ENCODE data around the gene ABCG1. TPM values are rescaled to one million over a fixed set of nuclear protein-coding genes. Genes with fewer than 3 reads are reported as not detected.

ABCG1 gene
- total RNA-seq, 1 donor from 2014 or later, result 138 TPM

DNA sequence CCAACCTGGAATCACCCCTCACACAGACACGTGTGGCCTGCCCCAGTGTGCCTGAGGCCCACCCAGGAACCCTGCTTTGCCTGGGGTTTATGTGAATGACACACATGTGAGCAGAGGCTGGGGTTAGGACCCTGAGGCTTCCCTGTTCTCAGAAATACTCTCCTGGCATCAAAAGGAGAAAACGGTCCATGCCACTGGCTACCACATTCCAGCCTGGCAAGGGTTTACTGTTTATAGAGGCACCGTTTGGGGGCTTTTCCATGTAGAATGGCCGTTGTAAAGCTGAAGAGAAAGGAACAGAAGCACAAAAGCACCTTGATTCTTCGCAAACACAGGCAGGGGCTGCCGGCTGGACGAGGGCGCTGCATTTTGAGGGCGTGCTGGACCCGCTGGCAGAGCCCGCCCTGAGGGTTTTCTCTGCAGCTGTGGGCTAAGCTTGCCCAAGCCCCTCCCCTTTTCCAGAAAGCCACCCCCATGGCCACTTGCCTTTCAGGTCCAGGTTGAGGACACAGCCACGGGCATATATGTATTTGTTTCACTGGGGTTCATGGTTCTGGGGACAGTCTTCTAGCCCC lies 83.2 kb downstream of the ABCG1 start:
- no peak for TF ChIP-seq CTCF (IDR thresholded peaks at IDR 0.05; ENCODE audit: insufficient read depth, low read length, severe bottlenecking)
- Histone ChIP-seq H3K4me3 (ENCODE audit: low read depth, low read length) (no peak overlapping the region), H3K36me3 (ENCODE audit: control insufficient read depth, insufficient read depth, low read length) (no peaks in the 10 kb centered on the region), H3K27me3 (ENCODE audit: control insufficient read depth, insufficient read depth, low read length) (no peaks in the 10 kb centered on the region)
- DNase-seq (ENCODE audit: low read depth) (no peak), FAIRE-seq (no peak)

DNA sequence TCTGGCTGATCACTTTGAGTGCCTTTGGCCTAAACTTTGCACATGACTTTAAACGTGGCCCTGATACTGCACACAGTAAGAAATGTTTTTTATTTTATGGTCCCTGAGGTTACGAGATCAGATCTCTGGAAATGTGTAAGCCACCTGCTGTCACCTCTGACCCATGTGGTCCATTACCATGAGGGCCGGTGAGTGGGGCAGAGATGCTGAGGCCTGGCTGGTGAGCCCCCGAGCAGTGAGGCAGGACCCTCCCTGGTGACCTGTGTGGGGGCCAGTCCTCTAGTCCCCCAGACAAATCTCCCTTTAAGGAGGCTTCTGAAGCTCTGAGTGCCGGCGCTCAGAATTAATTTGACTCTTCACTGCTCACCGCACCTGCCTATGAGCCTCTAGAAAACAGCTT lies 83.9 kb downstream of the ABCG1 start:
- no peak for TF ChIP-seq CTCF (IDR thresholded peaks at IDR 0.05; ENCODE audit: insufficient read depth, low read length, severe bottlenecking)
- DNase-seq (ENCODE audit: low read depth) (no peak), FAIRE-seq (no peak)
- Histone ChIP-seq H3K27me3 (ENCODE audit: control insufficient read depth, insufficient read depth, low read length) (no peaks in the 10 kb centered on the region), H3K4me3 (ENCODE audit: low read depth, low read length) (no peak overlapping the region), H3K36me3 (ENCODE audit: control insufficient read depth, insufficient read depth, low read length) (no peaks in the 10 kb centered on the region)

GRCh38 chr21:42303443-42303842 lies 84.5 kb downstream of the ABCG1 start:
- TF ChIP-seq CTCF (IDR thresholded peaks at IDR 0.05; ENCODE audit: insufficient read depth, low read length, severe bottlenecking), result no peak
- FAIRE-seq (no peak), DNase-seq (ENCODE audit: low read depth) (no peak)
- H3K36me3 ChIP-seq (ENCODE audit: control insufficient read depth, insufficient read depth, low read length), result no peaks in the 10 kb centered on the region
- no peak overlapping the region for H3K4me3 ChIP-seq (ENCODE audit: low read depth, low read length)
- no peaks in the 10 kb centered on the region for H3K27me3 ChIP-seq (ENCODE audit: control insufficient read depth, insufficient read depth, low read length)

GRCh38 chr21:42304556-42305454 lies 85.9 kb downstream of the ABCG1 start:
- DNase-seq (ENCODE audit: low read depth), result no peak
- no peaks in the 10 kb centered on the region for H3K36me3 ChIP-seq (ENCODE audit: control insufficient read depth, insufficient read depth, low read length)
- no peak overlapping the region for H3K4me3 ChIP-seq (ENCODE audit: low read depth, low read length)
- no peaks in the 10 kb centered on the region for H3K27me3 ChIP-seq (ENCODE audit: control insufficient read depth, insufficient read depth, low read length)
- no peak for TF ChIP-seq CTCF (IDR thresholded peaks at IDR 0.05; ENCODE audit: insufficient read depth, low read length, severe bottlenecking)
- no peak for FAIRE-seq

- H3K36me3 ChIP-seq (ENCODE audit: control insufficient read depth, insufficient read depth, low read length), result no peaks in the 10 kb centered on the region
- H3K27me3 ChIP-seq (ENCODE audit: control insufficient read depth, insufficient read depth, low read length), result no peaks in the 10 kb centered on the region
- DNase-seq (ENCODE audit: low read depth), result no peak
- H3K4me3 ChIP-seq (ENCODE audit: low read depth, low read length), result no peak overlapping the region
- FAIRE-seq, result no peak
- TF ChIP-seq CTCF (IDR thresholded peaks at IDR 0.05; ENCODE audit: insufficient read depth, low read length, severe bottlenecking), result no peak
Observed at GRCh38 chr21:42305707-42306147, 86.8 kb downstream of the ABCG1 start.
